HEK293T (cell line): Measurements from ENCODE around the gene KCNB1.

Experiments
- BHLHE40 ChIP-seq: fragments of 450-650 bp; IDR thresholded peaks from 2 replicates; pipeline ENCODE4 v1.6.1; 2016; ENCODE audit warnings: mild to moderate bottlenecking, moderate library complexity, borderline replicate concordance
- FOXA1 ChIP-seq: fragments of 450-650 bp; IDR thresholded peaks from 2 replicates; pipeline ENCODE4 v1.6.1; 2016; ENCODE audit warnings: mild to moderate bottlenecking
- FOXK2 ChIP-seq: fragments of 450-650 bp; IDR thresholded peaks from 2 replicates; pipeline ENCODE4 v1.6.1; 2016; ENCODE audit warnings: mild to moderate bottlenecking
- FOXM1 ChIP-seq: fragments of 450-650 bp; IDR thresholded peaks from 2 replicates; pipeline ENCODE4 v1.6.1; 2017; ENCODE audit warnings: mild to moderate bottlenecking, borderline replicate concordance
- NFRKB ChIP-seq: fragments of 450-650 bp; IDR thresholded peaks from 2 replicates; pipeline ENCODE4 v1.6.1; 2016; ENCODE audit warnings: mild to moderate bottlenecking, moderate library complexity
- SP1 ChIP-seq: fragments of 450-650 bp; IDR thresholded peaks from 2 replicates; pipeline ENCODE4 v1.6.1; 2017
- SUZ12 ChIP-seq: fragments of 450-650 bp; IDR thresholded peaks from 2 replicates; pipeline ENCODE4 v1.6.1; 2016; ENCODE audit warnings: mild to moderate bottlenecking
- TARDBP ChIP-seq: fragments of 450-650 bp; IDR thresholded peaks from 2 replicates; pipeline ENCODE4 v1.6.1; 2016
- ZNF384 ChIP-seq: fragments of 450-650 bp; IDR thresholded peaks from 2 replicates; pipeline ENCODE4 v1.6.1; 2016
- TF ChIP-seq, protein P1 (sequence below): fragments of 450-650 bp; IDR thresholded peaks from 2 replicates; pipeline ENCODE4 v1.6.1; 2016

DNA sequence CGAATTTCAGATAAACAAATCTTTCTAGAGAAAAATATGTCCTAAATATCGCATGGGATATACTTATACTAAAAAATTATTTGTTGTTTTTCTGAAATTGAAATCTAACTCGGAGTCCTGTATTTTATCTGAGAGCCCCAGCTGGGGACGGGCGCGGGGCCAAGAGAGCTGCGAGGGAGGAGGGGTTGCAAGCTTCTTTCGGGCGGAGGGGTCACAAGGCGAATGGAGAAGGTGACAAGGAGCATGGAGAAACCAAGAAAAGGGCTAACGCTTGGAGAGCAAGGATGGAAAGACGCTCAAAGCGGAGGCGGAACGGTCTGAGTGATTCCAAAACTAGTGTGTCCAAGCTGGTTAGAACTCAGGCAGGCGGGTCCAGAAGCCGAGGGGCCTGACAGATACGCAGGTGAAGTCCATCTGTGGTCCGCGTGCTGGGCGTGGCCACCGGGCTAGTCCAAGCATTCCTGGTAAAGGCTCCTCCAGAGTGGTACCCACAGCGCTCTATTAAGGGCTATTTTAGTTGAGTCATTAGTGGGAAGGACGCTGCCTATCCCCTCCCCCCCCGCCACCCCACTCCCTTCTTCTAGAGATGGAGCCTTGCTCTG lies 163.2 kb downstream of the KCNB1 start:
- TF ChIP-seq SUZ12 (no peak), NFRKB (no peak), BHLHE40 (no peak), TARDBP (no peak), SP1 (no peak), FOXM1 (no peak), ZNF384 (no peak), FOXK2 (no peak), FOXA1 (no peak)
- TF ChIP-seq, protein P1, sequence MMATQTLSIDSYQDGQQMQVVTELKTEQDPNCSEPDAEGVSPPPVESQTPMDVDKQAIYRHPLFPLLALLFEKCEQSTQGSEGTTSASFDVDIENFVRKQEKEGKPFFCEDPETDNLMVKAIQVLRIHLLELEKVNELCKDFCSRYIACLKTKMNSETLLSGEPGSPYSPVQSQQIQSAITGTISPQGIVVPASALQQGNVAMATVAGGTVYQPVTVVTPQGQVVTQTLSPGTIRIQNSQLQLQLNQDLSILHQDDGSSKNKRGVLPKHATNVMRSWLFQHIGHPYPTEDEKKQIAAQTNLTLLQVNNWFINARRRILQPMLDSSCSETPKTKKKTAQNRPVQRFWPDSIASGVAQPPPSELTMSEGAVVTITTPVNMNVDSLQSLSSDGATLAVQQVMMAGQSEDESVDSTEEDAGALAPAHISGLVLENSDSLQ, result no peak
